H1 (cell line): ENCODE results near the gene CFAP97. TPM values are rescaled to one million over a fixed set of nuclear protein-coding genes. Genes with fewer than 3 reads are reported as not detected.

ENCODE experiments used
- CTCF ChIA-PET: fragments of 300-600 bp; sonication (Branson Sonifier 250); formaldehyde crosslinking; loops from one replicate; lab custom pipeline; 2021; ENCODE audit not compliant: partially characterized antibody; lab: Charles Lee
- POLR2A ChIA-PET: fragments of 300-600 bp; sonication (Branson Sonifier 250); formaldehyde crosslinking; loops from one replicate; lab custom pipeline; 2021; ENCODE audit warnings: inconsistent platforms; ENCODE audit not compliant: partially characterized antibody; lab: Charles Lee
- DNase-seq, 2 experiments: peaks; one replicate each; pipeline versions ENCODE4 v3.0.0 to v3.0.0-alpha.2; 2010 to 2022; ENCODE audit warnings: low spot score in 2 of 2, low read depth in 1 of 2, mixed read lengths in 1 of 2
- FAIRE-seq: peaks from 2 replicates; lab custom pipeline; 2011; peaks lifted over from hg19 to GRCh38; lab: Jason Lieb, UNC
- H2AFZ ChIP-seq: 2 replicates; pipeline ENCODE4 v1.8.1; 2012; ENCODE audit warnings: low read length, inconsistent platforms
- H2AK5ac ChIP-seq: 2 replicates; pipeline ENCODE4 v1.6.1; 2013; ENCODE audit warnings: low read depth, low read length
- H2BK120ac ChIP-seq: replicated peaks from 2 replicates; pipeline ENCODE3; 2013; ENCODE audit warnings: low read depth, low read length, inconsistent platforms
- H2BK12ac ChIP-seq: 2 replicates; pipeline ENCODE4 v1.6.1; 2013; ENCODE audit warnings: low read depth, low read length
- H2BK15ac ChIP-seq: 2 replicates; pipeline ENCODE4 v1.6.1; 2013; ENCODE audit warnings: low read length
- H2BK20ac ChIP-seq: 2 replicates; pipeline ENCODE4 v1.6.1; 2013; ENCODE audit warnings: low read length
- H2BK5ac ChIP-seq: 2 replicates; pipeline ENCODE4 v1.6.1; 2013; ENCODE audit warnings: low read depth, low read length
- H3K14ac ChIP-seq: 2 replicates; pipeline ENCODE4 v1.6.1; 2013; ENCODE audit warnings: inconsistent platforms; ENCODE audit not compliant: insufficient read length
- H3K18ac ChIP-seq: 2 replicates; pipeline ENCODE4 v1.6.1; 2013; ENCODE audit warnings: low read length; ENCODE audit errors: extremely low read depth
- H3K23ac ChIP-seq: 2 replicates; pipeline ENCODE4 v1.6.1; 2013; ENCODE audit warnings: inconsistent platforms; ENCODE audit not compliant: insufficient read length
- H3K23me2 ChIP-seq: 2 replicates; pipeline ENCODE4 v1.6.1; 2013; ENCODE audit warnings: low read depth, low read length
- H3K27ac ChIP-seq: 2 replicates; pipeline ENCODE4 v1.6.1; 2011; ENCODE audit warnings: low read depth, low read length, inconsistent platforms
- H3K27me3 ChIP-seq, 4 experiments: replicated peaks in 1 of 4; 1 replicate in 1 of 4; 2 replicates in 3 of 4; pipeline versions ENCODE4 v1.6.1 to v1.8.1; 2011 to 2013; ENCODE audit warnings: low read length in 3 of 4, mild to moderate bottlenecking in 3 of 4, inconsistent platforms in 2 of 4, mixed read lengths in 2 of 4, moderate library complexity in 1 of 4; ENCODE audit not compliant: control insufficient read depth in 3 of 4, insufficient read depth in 3 of 4; ENCODE audit errors: extremely low read depth in 1 of 4
- H3K36me3 ChIP-seq, 4 experiments: 2 replicates each; pipeline versions ENCODE4 v1.6.1 to v1.8.1; 2011 to 2013; ENCODE audit warnings: mild to moderate bottlenecking in 4 of 4, low read length in 3 of 4, moderate library complexity in 2 of 4, control low read depth in 1 of 4, inconsistent platforms in 1 of 4; ENCODE audit not compliant: insufficient read depth in 4 of 4, control insufficient read depth in 2 of 4
- H3K4ac ChIP-seq: replicated peaks from 2 replicates; pipeline ENCODE3; 2013; ENCODE audit warnings: low read length, low read depth, mixed read lengths, inconsistent platforms; ENCODE audit not compliant: insufficient read length
- H3K4me1 ChIP-seq, 4 experiments: replicated peaks in 1 of 4; 1 replicate in 1 of 4; 2 replicates in 3 of 4; pipeline versions ENCODE4 v1.6.1 to v1.8.1; 2011 to 2013; ENCODE audit warnings: low read length in 3 of 4, inconsistent platforms in 2 of 4, mixed read lengths in 1 of 4; ENCODE audit not compliant: insufficient read depth in 4 of 4, control insufficient read depth in 3 of 4
- H3K4me2 ChIP-seq, 2 experiments: 2 replicates each; pipeline versions ENCODE4 v1.6.1 to v1.8.1; 2011 to 2013; ENCODE audit warnings: low read depth in 2 of 2, low read length in 2 of 2, control low read depth in 1 of 2, inconsistent platforms in 1 of 2, mild to moderate bottlenecking in 1 of 2; ENCODE audit not compliant: insufficient read depth in 1 of 2
- H3K4me3 ChIP-seq, 4 experiments: fragments of 200-600, 300-600 bp in 1 of 4; sonication (generic), shearing (Covaris generic), sonication (Bioruptor Twin) in 1 of 4; 2 replicates each; pipeline versions ENCODE4 v1.5.1 to v1.8.1; 2011 to 2016; ENCODE audit warnings: low read length in 4 of 4, low read depth in 3 of 4, control low read depth in 2 of 4, inconsistent platforms in 2 of 4, mild to moderate bottlenecking in 2 of 4, mixed read lengths in 1 of 4, moderate library complexity in 1 of 4; ENCODE audit not compliant: insufficient read depth in 2 of 4; ENCODE audit errors: extremely low read depth in 1 of 4
- H3K56ac ChIP-seq: replicated peaks from 2 replicates; pipeline ENCODE3; 2013; ENCODE audit warnings: low read depth, mild to moderate bottlenecking, mixed read lengths, low read length, inconsistent platforms; ENCODE audit not compliant: insufficient read length
- H3K79me1 ChIP-seq: 2 replicates; pipeline ENCODE4 v1.6.1; 2013; ENCODE audit warnings: low read depth, low read length, control low read depth
- H3K79me2 ChIP-seq, 2 experiments: 2 replicates each; pipeline versions ENCODE4 v1.6.1 to v1.8.1; 2012 to 2013; ENCODE audit warnings: low read length in 2 of 2, mild to moderate bottlenecking in 2 of 2, inconsistent platforms in 1 of 2; ENCODE audit not compliant: insufficient read depth in 2 of 2, control insufficient read depth in 1 of 2
- H3K9ac ChIP-seq, 4 experiments: replicated peaks in 1 of 4; 1 replicate in 1 of 4; 2 replicates in 3 of 4; pipeline versions ENCODE4 v1.6.1 to v1.8.1; 2011 to 2013; ENCODE audit warnings: low read depth in 3 of 4, low read length in 3 of 4, control low read depth in 2 of 4, mild to moderate bottlenecking in 2 of 4, moderate library complexity in 2 of 4, inconsistent platforms in 1 of 4; ENCODE audit errors: extremely low read depth in 1 of 4
- H3K9me3 ChIP-seq, 2 experiments: 2 replicates each; pipeline versions ENCODE4 v1.6.1 to v1.8.1; 2012 to 2013; ENCODE audit warnings: mild to moderate bottlenecking in 2 of 2, moderate library complexity in 2 of 2, control low read depth in 1 of 2, inconsistent platforms in 1 of 2, low read depth in 1 of 2, low read length in 1 of 2, mixed read lengths in 1 of 2; ENCODE audit not compliant: insufficient read depth in 2 of 2
- H4K20me1 ChIP-seq, 2 experiments: replicated peaks in 1 of 2; 2 replicates each; pipeline versions ENCODE3 to v1.8.1; 2011 to 2013; ENCODE audit warnings: inconsistent platforms in 2 of 2, low read length in 2 of 2, mild to moderate bottlenecking in 1 of 2; ENCODE audit not compliant: insufficient read depth in 2 of 2, control insufficient read depth in 1 of 2
- H4K5ac ChIP-seq: 2 replicates; pipeline ENCODE4 v1.6.1; 2013; ENCODE audit warnings: low read length, low read depth, mixed read lengths, inconsistent platforms; ENCODE audit not compliant: insufficient read length
- H4K8ac ChIP-seq: 2 replicates; pipeline ENCODE4 v1.8.0; 2013; ENCODE audit warnings: mild to moderate bottlenecking, moderate library complexity, low read length, inconsistent platforms; ENCODE audit not compliant: insufficient read depth; ENCODE audit errors: extremely low read depth
- H4K91ac ChIP-seq: replicated peaks from 2 replicates; pipeline ENCODE3; 2013; ENCODE audit warnings: low read length, mixed read lengths, inconsistent platforms; ENCODE audit not compliant: insufficient read length
- ASH2L ChIP-seq: fragments of 200-600, 300-600 bp; sonication (generic); IDR thresholded peaks from one replicate; pipeline ENCODE4 v1.7.1; 2017; ENCODE audit warnings: low read length
- ATF3 ChIP-seq: IDR thresholded peaks from 2 replicates; pipeline ENCODE4 v1.6.1; 2011; ENCODE audit warnings: low read depth, mild to moderate bottlenecking, low read length; ENCODE audit not compliant: insufficient read depth
- CBX8 ChIP-seq: fragments of 300-800, 300-1000 bp; sonication (generic); IDR thresholded peaks from 2 replicates; pipeline ENCODE4 v1.7.1; 2016; ENCODE audit warnings: low read depth, low read length, borderline replicate concordance
- CREB1 ChIP-seq: IDR thresholded peaks from 2 replicates; pipeline ENCODE4 v1.6.1; 2012; ENCODE audit warnings: inconsistent platforms
- EP300 ChIP-seq, 2 experiments: IDR thresholded peaks; 1 replicate in 1 of 2; 2 replicates in 1 of 2; pipeline ENCODE4 v1.6.1; 2011 to 2012; ENCODE audit warnings: low read depth in 2 of 2, low read length in 2 of 2, mild to moderate bottlenecking in 2 of 2, borderline replicate concordance in 1 of 2, inconsistent platforms in 1 of 2, moderate library complexity in 1 of 2
- FOSL1 ChIP-seq: IDR thresholded peaks from 2 replicates; pipeline ENCODE4 v1.6.1; 2011; ENCODE audit warnings: mild to moderate bottlenecking, low read depth, low read length, moderate library complexity; ENCODE audit not compliant: insufficient read depth
- GTF2F1 ChIP-seq: IDR thresholded peaks from 2 replicates; pipeline ENCODE4 v1.6.1; 2012; ENCODE audit warnings: low read depth, low read length, improper control_type of control experiment, borderline replicate concordance
- HDAC6 ChIP-seq: IDR thresholded peaks from one replicate; pipeline ENCODE4 v1.7.1; 2012; ENCODE audit warnings: low read depth, mild to moderate bottlenecking, inconsistent platforms, low read length, moderate library complexity
- JUND ChIP-seq: IDR thresholded peaks from 2 replicates; pipeline ENCODE4 v1.6.1; 2011; ENCODE audit warnings: mild to moderate bottlenecking, improper control_type of control experiment, low read length
- RAD21 ChIP-seq, 2 experiments: IDR thresholded peaks in 1 of 2; conservative IDR thresholded peaks in 1 of 2; 2 replicates each; pipeline ENCODE4 v1.6.1; 2011; ENCODE audit warnings: low read depth in 2 of 2, low read length in 2 of 2, improper control_type of control experiment in 1 of 2, inconsistent platforms in 1 of 2, mild to moderate bottlenecking in 1 of 2, moderate library complexity in 1 of 2
- RXRA ChIP-seq: IDR thresholded peaks from 2 replicates; pipeline ENCODE4 v1.6.1; 2011; ENCODE audit warnings: low read depth, mild to moderate bottlenecking, low read length, moderate library complexity; ENCODE audit not compliant: insufficient read depth
- SRF ChIP-seq: IDR thresholded peaks from 2 replicates; pipeline ENCODE4 v1.6.1; 2011; ENCODE audit warnings: mild to moderate bottlenecking, low read depth, low read length, moderate library complexity
- SUZ12 ChIP-seq: fragments of 200-600 bp; sonication (generic); IDR thresholded peaks from 2 replicates; pipeline ENCODE4 v1.6.1; 2012; ENCODE audit warnings: mild to moderate bottlenecking, inconsistent platforms, low read length, moderate library complexity, mixed read lengths
- TAF1 ChIP-seq: IDR thresholded peaks from 2 replicates; pipeline ENCODE4 v1.6.1; 2011; ENCODE audit warnings: mild to moderate bottlenecking, low read depth, low read length
- WGBS, 2 experiments: shearing (Covaris generic) in 1 of 2; methylation state at CpG; one replicate each; pipeline versions ENCODE4 v1.1.6 to v1.1.7; 2013 to 2015; ENCODE audit warnings: low lambda C conversion rate in 2 of 2, mixed read lengths in 2 of 2, inconsistent platforms in 1 of 2, low coverage in 1 of 2, missing lambda C conversion rate in 1 of 2; ENCODE audit not compliant: insufficient replicate concordance in 2 of 2, insufficient coverage in 1 of 2, insufficient read length in 1 of 2; ENCODE audit errors: extremely low coverage in 1 of 2, missing lambda C conversion rate in 1 of 2; 5-methylcytosine and 5-hydroxymethylcytosine counted together
- polyA plus RNA-seq, 7 experiments: library from polyadenylated mRNA; depleted of rRNA in 3 of 7; stranded (reverse) in 5 of 7; unstranded in 2 of 7; fragments of >200 nt in 5 of 7; fragments of 200-250 nt in 2 of 7; gene quantifications; 1 replicate in 5 of 7; 2 replicates in 1 of 7; 4 replicates in 1 of 7; pipeline versions ENCODE4 v1.2.1 to v1.2.3, GENCODE V29; 2011 to 2013; ENCODE audit warnings: missing spikeins in 2 of 7, mixed read lengths in 2 of 7
- total RNA-seq: library from RNA; stranded (reverse); fragmentation: NEBNext Ultra II Directional; extraction: Animal tissue kit (Norgen Biotek cat#: 25700); gene quantifications from 2 replicates; pipeline ENCODE4 v1.2.1, GENCODE V29; 2021

Gene CFAP97
- total and polyA plus RNA-seq, 2 of the 8 experiments (the other 6 are each of a cell fraction or from before 2014, with no cell fraction given) = 9.2 to 40.4 TPM

DNA sequence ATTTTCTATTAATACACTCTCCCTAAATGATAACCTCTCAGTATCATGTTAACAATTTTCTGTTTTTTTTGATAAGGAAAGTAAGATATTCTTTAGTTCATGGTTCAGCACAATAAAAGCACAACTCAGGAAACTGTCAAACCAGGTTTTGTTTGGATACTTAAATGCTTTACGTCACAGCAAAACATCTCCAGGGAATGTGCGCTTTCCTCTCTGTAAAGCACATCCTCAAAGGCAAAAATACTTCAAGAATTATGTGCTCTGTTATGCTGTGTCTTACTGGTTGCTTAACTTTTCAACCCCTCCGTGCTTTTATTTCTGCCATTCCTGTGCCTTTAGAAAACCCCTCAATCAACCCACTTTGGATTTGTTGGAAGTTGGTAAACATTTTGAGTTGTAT, 33.4 kb upstream of the CFAP97 start:
- no peak overlapping the region for H3K14ac ChIP-seq
- no peak overlapping the region for H2AK5ac ChIP-seq
- peaks cover 2% of the 10 kb centered on the region; the same call in 1 of the 2 replicates for H3K79me1 ChIP-seq
- H3K4me3 ChIP-seq = no peak overlapping the region
- peaks cover 0 to 18% of the 10 kb centered on the region in 2 experiments; a peak in 2 of 4 replicates for H3K79me2 ChIP-seq
- no peak overlapping the region for H3K4me2 ChIP-seq
- H2BK12ac ChIP-seq = no peak overlapping the region
- no peaks in the 10 kb centered on the region for H3K27me3 ChIP-seq
- H2BK120ac ChIP-seq = no peak overlapping the region
- H2BK15ac ChIP-seq = no peak overlapping the region
- no peaks in the 10 kb centered on the region for H3K4me1 ChIP-seq
- FAIRE-seq = no peak
- no peak overlapping the region for H2BK20ac ChIP-seq
- 94% methylated on average over 3 of the region's 3 CpGs; no CpG with 5 or more reads in 1 of the 2 experiments for WGBS, 2 experiments
- no peak overlapping the region for H4K91ac ChIP-seq
- H4K5ac ChIP-seq = no peak overlapping the region
- no peak overlapping the region for H3K18ac ChIP-seq
- ChIA-PET POLR2A (interaction anchor here (1.5 kb wide), 1 partner anchor 54 kb away, joined by 3 read pairs; no protein-coding TSS in a partner anchor), CTCF (no interaction called here)
- H3K27ac ChIP-seq = no peak overlapping the region
- no peak overlapping the region for H2AFZ ChIP-seq
- H3K56ac ChIP-seq = no peak overlapping the region
- H3K36me3 ChIP-seq = peaks cover 0 to 5% (median 0%) of the 10 kb centered on the region in 4 experiments; a peak in 3 of 8 replicates
- H3K23me2 ChIP-seq = no peaks in the 10 kb centered on the region
- H4K8ac ChIP-seq = no peak overlapping the region
- peaks cover 0 to 3% of the 10 kb centered on the region in 2 experiments for H4K20me1 ChIP-seq
- H3K9me3 ChIP-seq = peaks cover 11 to 23% of the 10 kb centered on the region in 2 experiments; a peak in 2 of 4 replicates
- H2BK5ac ChIP-seq = no peak overlapping the region
- H3K9ac ChIP-seq = no peak overlapping the region
- no peak for DNase-seq
- no peak overlapping the region for H3K23ac ChIP-seq
- H3K4ac ChIP-seq = no peak overlapping the region
- TF ChIP-seq EP300 (IDR thresholded peaks at IDR 0.05; ENCODE audit: borderline replicate concordance in 1 of 2, low read depth in 2 of 2, low read length in 2 of 2) (no peak), ASH2L (no peak), RAD21 (IDR thresholded peaks at IDR 0.05 in 1 of 2, conservative IDR thresholded peaks at IDR 0.05 in 1 of 2; ENCODE audit: low read depth in 2 of 2, low read length in 2 of 2) (no peak), SUZ12 (no peak), GTF2F1 (no peak), JUND (no peak), CBX8 (no peak), CREB1 (no peak), HDAC6 (no peak), RXRA (no peak), SRF (no peak), ATF3 (no peak), TAF1 (no peak), FOSL1 (no peak)
